Activated naive CD8-positive, alpha-beta T cell treated with anti-CD3 and anti-CD28 coated beads for 36 hours (primary cell): ENCODE data around the gene SAMD14. TPM values are rescaled to one million over a fixed set of nuclear protein-coding genes. Genes with fewer than 3 reads are reported as not detected.

Experiments
- DNase-seq: peaks from one replicate; pipeline ENCODE4 v3.0.0; 2021
- H3K27ac Mint-ChIP-seq: one replicate; pipeline ENCODE4 v1.8.0; 2022; ENCODE audit warnings: mild to moderate bottlenecking, moderate library complexity, mixed read lengths
- H3K27me3 Mint-ChIP-seq: one replicate; pipeline ENCODE4 v1.8.0; 2022; ENCODE audit warnings: mild to moderate bottlenecking, mixed read lengths
- H3K36me3 Mint-ChIP-seq: one replicate; pipeline ENCODE4 v1.8.0; 2021; ENCODE audit warnings: mild to moderate bottlenecking, mixed read lengths
- H3K4me1 Mint-ChIP-seq: one replicate; pipeline ENCODE4 v1.8.0; 2021; ENCODE audit warnings: mixed read lengths
- H3K4me3 Mint-ChIP-seq: one replicate; pipeline ENCODE4 v1.8.0; 2022; ENCODE audit warnings: mild to moderate bottlenecking, moderate library complexity, mixed read lengths
- H3K9me3 Mint-ChIP-seq: one replicate; pipeline ENCODE4 v1.8.0; 2022; ENCODE audit warnings: mixed read lengths
- total RNA-seq, 2 experiments: library from RNA; stranded (reverse); gene quantifications; one replicate each; pipeline ENCODE4 v1.2.3, GENCODE V29; 2021

SAMD14 gene
- total RNA-seq, 2 experiments from 2014 or later, result 0.47 to 0.66 TPM

GRCh38 chr17:50095626-50096037 is 34.3 kb downstream of the SAMD14 start:
- Mint-ChIP-seq H3K9me3 (no peaks in the 10 kb centered on the region), H3K27me3 (no peaks in the 10 kb centered on the region), H3K36me3 (no peaks in the 10 kb centered on the region), H3K4me1 (peaks cover 19% of the 10 kb centered on the region), H3K4me3 (peak overlapping the region; percentile 88), H3K27ac (peak overlapping the region; percentile 85)
- DNase-seq, result no peak

GRCh38 chr17:50094753-50095619 is 35.0 kb downstream of the SAMD14 start, which contains the start of gene PDK2:
PDK2 (plus strand) TSS chr17:50095351; CDS start chr17:50095436, 85 bp downstream.
- DNase-seq, result peak; percentile 98
- no peaks in the 10 kb centered on the region for H3K36me3 Mint-ChIP-seq
- H3K27me3 Mint-ChIP-seq, result no peaks in the 10 kb centered on the region
- no peaks in the 10 kb centered on the region for H3K9me3 Mint-ChIP-seq
- peaks cover 16% of the 10 kb centered on the region for H3K4me1 Mint-ChIP-seq
- peak within 1 kb of the TSS; percentile 85 for H3K27ac Mint-ChIP-seq
- H3K4me3 Mint-ChIP-seq, result peak within 1 kb of the TSS; percentile 88

GRCh38 chr17:50094243-50094752 is 35.7 kb downstream of the SAMD14 start:
- H3K9me3 Mint-ChIP-seq, result no peaks in the 10 kb centered on the region
- H3K27me3 Mint-ChIP-seq, result no peaks in the 10 kb centered on the region
- peak; percentile 85 for DNase-seq
- H3K4me3 Mint-ChIP-seq, result peak overlapping the region; percentile 88
- H3K36me3 Mint-ChIP-seq, result no peaks in the 10 kb centered on the region
- peak overlapping the region; percentile 85 for H3K27ac Mint-ChIP-seq
- H3K4me1 Mint-ChIP-seq, result peaks cover 12% of the 10 kb centered on the region

GRCh38 chr17:50093807-50094206 is 36.2 kb downstream of the SAMD14 start:
- Mint-ChIP-seq H3K27ac (no peak overlapping the region), H3K4me1 (peaks cover 12% of the 10 kb centered on the region), H3K9me3 (no peaks in the 10 kb centered on the region), H3K36me3 (no peaks in the 10 kb centered on the region), H3K27me3 (no peaks in the 10 kb centered on the region), H3K4me3 (no peak overlapping the region)
- DNase-seq, result no peak

- Mint-ChIP-seq H3K9me3 (no peaks in the 10 kb centered on the region), H3K4me3 (no peak overlapping the region), H3K36me3 (no peaks in the 10 kb centered on the region), H3K27ac (no peak overlapping the region), H3K27me3 (no peaks in the 10 kb centered on the region), H3K4me1 (peaks cover 12% of the 10 kb centered on the region)
- no peak for DNase-seq
Observed at GRCh38 chr17:50093246-50093645, 36.7 kb downstream of the SAMD14 start.

- Mint-ChIP-seq H3K9me3 (no peaks in the 10 kb centered on the region), H3K27me3 (no peaks in the 10 kb centered on the region), H3K4me1 (peaks cover 12% of the 10 kb centered on the region), H3K4me3 (no peak overlapping the region), H3K27ac (no peak overlapping the region), H3K36me3 (no peaks in the 10 kb centered on the region)
- DNase-seq, result no peak
Observed at GRCh38 chr17:50091918-50092285, 38.1 kb downstream of the SAMD14 start.

- Mint-ChIP-seq H3K36me3 (no peaks in the 10 kb centered on the region), H3K4me1 (peaks cover 9% of the 10 kb centered on the region), H3K27me3 (no peaks in the 10 kb centered on the region), H3K27ac (no peak overlapping the region), H3K4me3 (no peak overlapping the region), H3K9me3 (no peaks in the 10 kb centered on the region)
- DNase-seq, result no peak
Observed at GRCh38 chr17:50090971-50091917, 38.7 kb downstream of the SAMD14 start.

- Mint-ChIP-seq H3K36me3 (no peaks in the 10 kb centered on the region), H3K27ac (no peak overlapping the region), H3K9me3 (no peaks in the 10 kb centered on the region), H3K27me3 (no peaks in the 10 kb centered on the region), H3K4me3 (no peak overlapping the region), H3K4me1 (no peaks in the 10 kb centered on the region)
- no peak for DNase-seq
Observed at GRCh38 chr17:50090071-50090470, 39.9 kb downstream of the SAMD14 start.

GRCh38 chr17:50088952-50089825 is 40.8 kb downstream of the SAMD14 start:
- Mint-ChIP-seq H3K9me3 (no peaks in the 10 kb centered on the region), H3K36me3 (no peaks in the 10 kb centered on the region), H3K4me1 (no peaks in the 10 kb centered on the region), H3K27ac (no peak overlapping the region), H3K27me3 (no peaks in the 10 kb centered on the region), H3K4me3 (no peak overlapping the region)
- DNase-seq, result no peak

GRCh38 chr17:50087912-50088405 is 42.0 kb downstream of the SAMD14 start:
- H3K27me3 Mint-ChIP-seq, result no peaks in the 10 kb centered on the region
- no peak overlapping the region for H3K4me3 Mint-ChIP-seq
- H3K4me1 Mint-ChIP-seq, result no peaks in the 10 kb centered on the region
- DNase-seq, result no peak
- no peaks in the 10 kb centered on the region for H3K9me3 Mint-ChIP-seq
- no peak overlapping the region for H3K27ac Mint-ChIP-seq
- no peaks in the 10 kb centered on the region for H3K36me3 Mint-ChIP-seq

- Mint-ChIP-seq H3K4me3 (no peak overlapping the region), H3K36me3 (no peaks in the 10 kb centered on the region)
Observed at GRCh38 chr17:50087246-50087911, 42.6 kb downstream of the SAMD14 start.

GRCh38 chr17:50081757-50082156 is 48.2 kb downstream of the SAMD14 start:
- H3K4me1 Mint-ChIP-seq, result no peaks in the 10 kb centered on the region

More at GRCh38 chr17:50087246-50087911, 42.6 kb downstream of the SAMD14 start:
- Mint-ChIP-seq H3K9me3 (no peaks in the 10 kb centered on the region), H3K27ac (no peak overlapping the region), H3K27me3 (no peaks in the 10 kb centered on the region), H3K4me1 (no peaks in the 10 kb centered on the region)
- peak; percentile 75 for DNase-seq

GRCh38 chr17:50080827-50081226 is 49.1 kb downstream of the SAMD14 start:
- H3K27ac Mint-ChIP-seq, result no peak overlapping the region
- H3K4me3 Mint-ChIP-seq, result no peak overlapping the region
- no peaks in the 10 kb centered on the region for H3K27me3 Mint-ChIP-seq
- no peaks in the 10 kb centered on the region for H3K36me3 Mint-ChIP-seq
- DNase-seq, result no peak
- no peaks in the 10 kb centered on the region for H3K9me3 Mint-ChIP-seq
- H3K4me1 Mint-ChIP-seq, result no peaks in the 10 kb centered on the region

More at GRCh38 chr17:50081757-50082156, 48.2 kb downstream of the SAMD14 start:
- DNase-seq, result no peak
- no peaks in the 10 kb centered on the region for H3K36me3 Mint-ChIP-seq
- no peak overlapping the region for H3K27ac Mint-ChIP-seq
- no peak overlapping the region for H3K4me3 Mint-ChIP-seq
- H3K27me3 Mint-ChIP-seq, result no peaks in the 10 kb centered on the region
- H3K9me3 Mint-ChIP-seq, result no peaks in the 10 kb centered on the region

- H3K4me1 Mint-ChIP-seq, result no peaks in the 10 kb centered on the region
- H3K27me3 Mint-ChIP-seq, result no peaks in the 10 kb centered on the region
- no peak for DNase-seq
- no peak overlapping the region for H3K27ac Mint-ChIP-seq
- H3K36me3 Mint-ChIP-seq, result no peaks in the 10 kb centered on the region
- H3K4me3 Mint-ChIP-seq, result no peak overlapping the region
- H3K9me3 Mint-ChIP-seq, result no peaks in the 10 kb centered on the region
Observed at GRCh38 chr17:50080096-50080480, 49.9 kb downstream of the SAMD14 start.
